ENCODE measurements around the gene KIFC1.

The KIFC1 gene

GRCh38 chr6:33439956-33440648, 48.5 kb downstream of the KIFC1 start:
- no peak overlapping the region for H3K4me2 ChIP-seq
- peaks cover 97% of the 10 kb centered on the region for H3K36me3 ChIP-seq
- no peak overlapping the region for H3K27ac ChIP-seq
- 0 out of 2 replicates have a peak, but pooled peaks cover 10% of the 10 kb centered on the region for H4K20me1 ChIP-seq
- H3K9ac ChIP-seq = no peak overlapping the region
- H3K9me3 ChIP-seq = no peaks in the 10 kb centered on the region
- H3K27me3 ChIP-seq = no peaks in the 10 kb centered on the region
- no peak overlapping the region for H3K4me3 ChIP-seq
- no peaks in the 10 kb centered on the region for H3K4me1 ChIP-seq
- TF ChIP-seq Cebpa-rat (IDR thresholded peaks at IDR 0.05) = no peak

- TF ChIP-seq Cebpa-rat (IDR thresholded peaks at IDR 0.05) = no peak
- H3K27ac ChIP-seq = no peak overlapping the region
- H3K9ac ChIP-seq = no peak overlapping the region
- no peaks in the 10 kb centered on the region for H3K9me3 ChIP-seq
- H3K4me1 ChIP-seq = no peaks in the 10 kb centered on the region
- no peaks in the 10 kb centered on the region for H3K27me3 ChIP-seq
- no peak overlapping the region for H3K4me3 ChIP-seq
- peaks cover 97% of the 10 kb centered on the region for H3K36me3 ChIP-seq
- no peak overlapping the region for H3K4me2 ChIP-seq
- 0 out of 2 replicates have a peak, but pooled peaks cover 10% of the 10 kb centered on the region for H4K20me1 ChIP-seq
Observed at GRCh38 chr6:33440649-33441309, 49.2 kb downstream of the KIFC1 start.

- Histone ChIP-seq H3K4me3 (no peak overlapping the region), H3K27me3 (no peaks in the 10 kb centered on the region), H4K20me1 (0 out of 2 replicates have a peak, but pooled peaks cover 10% of the 10 kb centered on the region), H3K4me2 (no peak overlapping the region), H3K36me3 (peaks cover 97% of the 10 kb centered on the region), H3K9me3 (no peaks in the 10 kb centered on the region), H3K27ac (no peak overlapping the region), H3K9ac (no peak overlapping the region), H3K4me1 (no peaks in the 10 kb centered on the region)
- TF ChIP-seq Cebpa-rat (IDR thresholded peaks at IDR 0.05) = no peak
Observed at GRCh38 chr6:33441457-33441856, 49.8 kb downstream of the KIFC1 start.

- no peak overlapping the region for H3K9ac ChIP-seq
- H3K4me3 ChIP-seq = no peak overlapping the region
- 0 out of 2 replicates have a peak, but pooled peaks cover 10% of the 10 kb centered on the region for H4K20me1 ChIP-seq
- no peak for TF ChIP-seq Cebpa-rat (IDR thresholded peaks at IDR 0.05)
- no peak overlapping the region for H3K27ac ChIP-seq
- no peaks in the 10 kb centered on the region for H3K4me1 ChIP-seq
- H3K36me3 ChIP-seq = peaks cover 97% of the 10 kb centered on the region
- H3K9me3 ChIP-seq = no peaks in the 10 kb centered on the region
- no peaks in the 10 kb centered on the region for H3K27me3 ChIP-seq
- no peak overlapping the region for H3K4me2 ChIP-seq
Observed at GRCh38 chr6:33442283-33442682, 50.7 kb downstream of the KIFC1 start.

GRCh38 chr6:33443025-33443424, 51.4 kb downstream of the KIFC1 start:
- Histone ChIP-seq H3K4me2 (no peak overlapping the region), H3K9ac (no peak overlapping the region), H3K27ac (no peak overlapping the region), H4K20me1 (0 out of 2 replicates have a peak, but pooled peaks cover 16% of the 10 kb centered on the region), H3K4me1 (no peaks in the 10 kb centered on the region), H3K9me3 (no peaks in the 10 kb centered on the region), H3K36me3 (peaks cover 98% of the 10 kb centered on the region), H3K4me3 (no peak overlapping the region), H3K27me3 (no peaks in the 10 kb centered on the region)
- no peak for TF ChIP-seq Cebpa-rat (IDR thresholded peaks at IDR 0.05)

- H3K4me2 ChIP-seq = no peak overlapping the region
- H3K36me3 ChIP-seq = peaks cover 98% of the 10 kb centered on the region
Observed at GRCh38 chr6:33443619-33444504, 52.2 kb downstream of the KIFC1 start.

GRCh38 chr6:33445119-33445603, 53.5 kb downstream of the KIFC1 start:
- Histone ChIP-seq H3K27me3 (no peaks in the 10 kb centered on the region), H3K9me3 (no peaks in the 10 kb centered on the region), H3K4me1 (no peaks in the 10 kb centered on the region), H3K4me2 (no peak overlapping the region), H3K36me3 (peaks cover 98% of the 10 kb centered on the region), H4K20me1 (peaks cover 27% of the 10 kb centered on the region; the same call in 1 of the 2 replicates), H3K4me3 (no peak overlapping the region), H3K9ac (no peak overlapping the region), H3K27ac (no peak overlapping the region)
- no peak for TF ChIP-seq Cebpa-rat (IDR thresholded peaks at IDR 0.05)

More at GRCh38 chr6:33443619-33444504, 52.2 kb downstream of the KIFC1 start:
- Histone ChIP-seq H3K9ac (no peak overlapping the region), H3K27me3 (no peaks in the 10 kb centered on the region), H3K4me3 (no peak overlapping the region), H3K9me3 (no peaks in the 10 kb centered on the region), H3K4me1 (no peaks in the 10 kb centered on the region), H3K27ac (no peak overlapping the region), H4K20me1 (peaks cover 23% of the 10 kb centered on the region; the same call in 1 of the 2 replicates)
- TF ChIP-seq Cebpa-rat (IDR thresholded peaks at IDR 0.05) = no peak

GRCh38 chr6:33446356-33446755, 54.7 kb downstream of the KIFC1 start:
- TF ChIP-seq Cebpa-rat (IDR thresholded peaks at IDR 0.05) = no peak
- Histone ChIP-seq H3K36me3 (peaks cover 93% of the 10 kb centered on the region), H3K4me3 (no peak overlapping the region), H3K4me2 (no peak overlapping the region), H3K27ac (no peak overlapping the region), H3K9me3 (no peaks in the 10 kb centered on the region), H3K9ac (no peak overlapping the region), H3K4me1 (no peaks in the 10 kb centered on the region), H4K20me1 (peaks cover 25% of the 10 kb centered on the region; the same call in 1 of the 2 replicates), H3K27me3 (no peaks in the 10 kb centered on the region)

GRCh38 chr6:33450434-33450833, 58.8 kb downstream of the KIFC1 start:
- no peak for TF ChIP-seq Cebpa-rat (IDR thresholded peaks at IDR 0.05)
- Histone ChIP-seq H3K27ac (no peak overlapping the region), H3K36me3 (peaks cover 61% of the 10 kb centered on the region)

More at GRCh38 chr6:33450434-33450833, 58.8 kb downstream of the KIFC1 start:
- H3K9ac ChIP-seq = no peak overlapping the region
- no peak overlapping the region for H3K4me2 ChIP-seq
- H4K20me1 ChIP-seq = peaks cover 22% of the 10 kb centered on the region; the same call in 1 of the 2 replicates
- no peaks in the 10 kb centered on the region for H3K27me3 ChIP-seq
- peaks cover 18% of the 10 kb centered on the region for H3K4me1 ChIP-seq
- no peaks in the 10 kb centered on the region for H3K9me3 ChIP-seq
- H3K4me3 ChIP-seq = no peak overlapping the region

Measured in BLaER1 (cell line).